GM23338 (cell line): ENCODE data around the gene GATAD2A. TPM values are rescaled to one million over a fixed set of nuclear protein-coding genes. Genes with fewer than 3 reads are reported as not detected.

Experiments used
- ATAC-seq: fragments of 200-7000 bp; cut with Tn5 transposase; 3 replicates; pipeline ENCODE4 v1.9.1; 2020
- DNase-seq: peaks from one replicate; pipeline ENCODE4 v3.0.0-alpha.2; 2015; ENCODE audit warnings: low spot score
- H2AFZ ChIP-seq: fragments of 200-600 bp; sonication (generic); 2 replicates; pipeline ENCODE4 v1.8.0; 2016; ENCODE audit warnings: antibody characterized with exemption, mild to moderate bottlenecking, moderate library complexity
- H3F3A ChIP-seq: fragments of 200-600 bp; sonication (generic); replicated peaks from 2 replicates; pipeline ENCODE4 v1.8.0; 2017; ENCODE audit warnings: antibody characterized with exemption, mixed run types, low read depth
- H3K27ac ChIP-seq: fragments of 200-600 bp; sonication (generic); 2 replicates; pipeline ENCODE4 v1.6.1; 2016; ENCODE audit warnings: low read depth
- H3K27me3 ChIP-seq: fragments of 200-600 bp; sonication (generic); 2 replicates; pipeline ENCODE4 v1.8.0; 2016; ENCODE audit warnings: mild to moderate bottlenecking, mixed run types, moderate library complexity; ENCODE audit not compliant: insufficient read depth
- H3K36me3 ChIP-seq: fragments of 200-600 bp; sonication (generic); 2 replicates; pipeline ENCODE4 v1.8.0; 2016; ENCODE audit warnings: mild to moderate bottlenecking; ENCODE audit not compliant: insufficient read depth
- H3K4me1 ChIP-seq: fragments of 200-600 bp; sonication (generic); 2 replicates; pipeline ENCODE4 v1.8.0; 2016; ENCODE audit warnings: mild to moderate bottlenecking, moderate library complexity; ENCODE audit not compliant: insufficient read depth
- H3K4me2 ChIP-seq: fragments of 200-600 bp; sonication (generic); 2 replicates; pipeline ENCODE4 v1.7.1; 2017; ENCODE audit warnings: mixed run types
- H3K4me3 ChIP-seq: fragments of 200-600 bp; sonication (generic); 2 replicates; pipeline ENCODE4 v1.6.1; 2016; ENCODE audit warnings: mixed run types
- H3K79me2 ChIP-seq: fragments of 200-600 bp; sonication (generic); replicated peaks from 2 replicates; pipeline ENCODE4 v1.8.0; 2017; ENCODE audit warnings: mild to moderate bottlenecking; ENCODE audit not compliant: insufficient read depth
- H3K9me2 ChIP-seq: fragments of 200-600 bp; sonication (generic); 2 replicates; pipeline ENCODE4 v1.8.0; 2017; ENCODE audit not compliant: insufficient read depth
- H4K20me1 ChIP-seq: fragments of 200-600 bp; sonication (generic); replicated peaks from 2 replicates; pipeline ENCODE4 v1.8.0; 2017; ENCODE audit warnings: mild to moderate bottlenecking; ENCODE audit not compliant: insufficient read depth
- H3K27ac Mint-ChIP-seq: 2 replicates; pipeline ENCODE4 v1.8.0; 2020; ENCODE audit warnings: inconsistent platforms, mild to moderate bottlenecking, moderate library complexity, mixed read lengths
- H3K27me3 Mint-ChIP-seq: 3 replicates; pipeline ENCODE4 v1.8.0; 2022; ENCODE audit warnings: low read depth, mild to moderate bottlenecking, moderate library complexity, mixed read lengths, inconsistent platforms; ENCODE audit not compliant: insufficient read depth, poor library complexity
- H3K36me3 Mint-ChIP-seq: 3 replicates; pipeline ENCODE4 v1.8.0; 2021; ENCODE audit warnings: low read depth, mild to moderate bottlenecking, inconsistent platforms, moderate library complexity, mixed read lengths
- H3K4me1 Mint-ChIP-seq: 3 replicates; pipeline ENCODE4 v1.8.0; 2020; ENCODE audit warnings: mild to moderate bottlenecking, inconsistent platforms, mixed read lengths
- H3K4me3 Mint-ChIP-seq: 3 replicates; pipeline ENCODE4 v1.8.0; 2021; ENCODE audit warnings: moderate library complexity, mild to moderate bottlenecking, inconsistent platforms, mixed read lengths
- H3K9me3 Mint-ChIP-seq: 3 replicates; pipeline ENCODE4 v1.8.0; 2020; ENCODE audit warnings: moderate library complexity, mild to moderate bottlenecking, inconsistent platforms, mixed read lengths
- CREB1 ChIP-seq: fragments of 250-450 bp; sonication (Bioruptor Pico); IDR thresholded peaks from 2 replicates; pipeline ENCODE4 v1.5.0; 2020; ENCODE audit warnings: low read depth, mild to moderate bottlenecking, moderate library complexity
- EZH2 ChIP-seq: fragments of 200-600 bp; sonication (generic); IDR thresholded peaks from one replicate; pipeline ENCODE4 v1.8.0; 2017; ENCODE audit warnings: antibody characterized with exemption, mild to moderate bottlenecking, low read depth; ENCODE audit not compliant: unreplicated experiment
- EZH2phosphoT487 ChIP-seq: fragments of 200-600 bp; sonication (generic); IDR thresholded peaks from one replicate; pipeline ENCODE4 v1.8.1; 2018; ENCODE audit warnings: antibody characterized with exemption; ENCODE audit not compliant: unreplicated experiment
- JUNB ChIP-seq: IDR thresholded peaks from one replicate; pipeline ENCODE4 v1.6.1; 2016; ENCODE audit warnings: antibody characterized with exemption; ENCODE audit not compliant: unreplicated experiment
- NANOG ChIP-seq: IDR thresholded peaks from 2 replicates; pipeline ENCODE4 v1.6.1; 2016; ENCODE audit warnings: antibody characterized with exemption, borderline replicate concordance
- POLR2AphosphoS5 ChIP-seq: IDR thresholded peaks from 2 replicates; pipeline ENCODE4 v1.6.1; 2016; ENCODE audit warnings: antibody characterized with exemption, low read depth
- STAT1 ChIP-seq: IDR thresholded peaks from one replicate; pipeline ENCODE4 v1.6.1; 2016; ENCODE audit warnings: antibody characterized with exemption; ENCODE audit not compliant: unreplicated experiment
- ZNF114 ChIP-seq: fragments of 250-450 bp; sonication (Bioruptor Pico); IDR thresholded peaks from 2 replicates; pipeline ENCODE4 v1.5.0; 2020; ENCODE audit warnings: mild to moderate bottlenecking, moderate library complexity
- ZNF331 ChIP-seq: fragments of 250-450 bp; sonication (Bioruptor Pico); IDR thresholded peaks from 2 replicates; pipeline ENCODE4 v1.5.0; 2020; ENCODE audit warnings: low read depth, mild to moderate bottlenecking, moderate library complexity
- polyA plus RNA-seq: library from polyadenylated mRNA; unstranded; fragments of >200 nt; fragmentation: Nextera tagmentation; extraction: Ambion mirVana; gene quantifications from 2 replicates; pipeline ENCODE4 v1.2.1, GENCODE V29; 2016
- total RNA-seq: library from RNA; depleted of rRNA; stranded (reverse); fragments of >200 nt; shearing (Covaris generic); gene quantifications from 2 replicates; pipeline ENCODE4 v1.2.3, GENCODE V29; 2014
- TF ChIP-seq, protein P1 (sequence below): IDR thresholded peaks from 2 replicates; pipeline ENCODE4 v1.6.1; 2016; ENCODE audit warnings: antibody characterized with exemption
- TF ChIP-seq, protein P2 (sequence below): fragments of 250-450 bp; sonication (Bioruptor Pico); IDR thresholded peaks from 2 replicates; pipeline ENCODE4 v1.5.0; 2020; ENCODE audit warnings: mild to moderate bottlenecking, moderate library complexity

The GATAD2A gene
- total and polyA plus RNA-seq, 2 experiments from 2014 or later: 40.0 to 151 TPM

DNA sequence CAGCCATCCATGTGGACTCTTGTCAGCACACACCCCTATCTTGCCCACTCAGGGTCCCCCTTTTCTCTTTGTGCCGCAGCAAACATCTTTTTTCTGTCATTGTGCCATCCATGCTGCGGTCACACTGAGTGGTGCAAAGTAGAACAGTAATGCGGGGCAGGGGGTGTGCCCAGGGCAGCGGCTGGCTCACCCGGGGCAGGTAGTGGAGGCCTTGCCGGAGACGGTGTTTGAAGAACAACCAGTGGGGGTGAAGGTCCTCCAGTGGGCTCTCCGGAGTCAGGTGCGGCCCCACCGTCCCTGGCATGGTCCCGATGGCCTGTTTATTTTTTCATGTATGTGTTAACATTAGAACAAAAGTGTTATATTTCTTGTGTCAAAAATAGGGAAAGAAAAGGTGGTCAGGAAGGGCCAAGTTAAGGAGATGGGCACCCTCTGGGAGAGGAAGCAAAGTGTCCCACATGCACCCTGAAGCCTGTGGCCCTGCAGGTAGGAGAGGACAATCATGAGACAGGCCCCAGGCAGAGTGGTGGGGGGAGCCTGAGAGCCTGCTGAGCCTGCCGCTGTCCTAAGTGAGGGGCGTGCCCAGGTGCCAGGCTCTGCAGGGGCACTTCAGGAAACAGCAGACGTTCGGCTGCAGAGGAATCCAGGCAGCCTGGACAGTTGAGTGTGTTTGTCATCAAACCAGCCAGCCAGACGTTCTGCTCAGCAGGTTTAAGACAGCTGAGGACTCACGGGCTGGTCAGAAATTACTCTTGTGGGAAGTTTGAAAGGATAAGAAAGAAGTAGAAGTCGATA lies 97.5 kb downstream of the GATAD2A start:
- no peak overlapping the region for H3K4me2 ChIP-seq
- H3F3A ChIP-seq: peaks cover 18% of the 10 kb centered on the region
- no peaks in the 10 kb centered on the region for H3K79me2 ChIP-seq
- no peak overlapping the region for H3K4me3 Mint-ChIP-seq
- H3K27ac ChIP-seq: no peak overlapping the region
- peaks cover 9% of the 10 kb centered on the region for H3K27me3 Mint-ChIP-seq
- H4K20me1 ChIP-seq: peaks cover 11% of the 10 kb centered on the region
- no peak for DNase-seq
- no peaks in the 10 kb centered on the region for H3K4me1 ChIP-seq
- ATAC-seq: no peak
- H3K4me3 ChIP-seq: no peak overlapping the region
- TF ChIP-seq CREB1 (no peak), JUNB (no peak), ZNF331 (no peak), NANOG (no peak)
- H3K9me3 Mint-ChIP-seq: no peaks in the 10 kb centered on the region
- H3K4me1 Mint-ChIP-seq: peaks cover 8% of the 10 kb centered on the region
- peak overlapping the region; percentile 74; the same call in 1 of the 2 replicates for H3K27ac Mint-ChIP-seq
- peaks cover 12% of the 10 kb centered on the region; the same call in 1 of the 2 replicates for H3K36me3 ChIP-seq
- no peaks in the 10 kb centered on the region for H3K27me3 ChIP-seq
- no peaks in the 10 kb centered on the region for H3K9me2 ChIP-seq
- H3K36me3 Mint-ChIP-seq: peaks cover 72% of the 10 kb centered on the region
- no peak overlapping the region for H2AFZ ChIP-seq

DNA sequence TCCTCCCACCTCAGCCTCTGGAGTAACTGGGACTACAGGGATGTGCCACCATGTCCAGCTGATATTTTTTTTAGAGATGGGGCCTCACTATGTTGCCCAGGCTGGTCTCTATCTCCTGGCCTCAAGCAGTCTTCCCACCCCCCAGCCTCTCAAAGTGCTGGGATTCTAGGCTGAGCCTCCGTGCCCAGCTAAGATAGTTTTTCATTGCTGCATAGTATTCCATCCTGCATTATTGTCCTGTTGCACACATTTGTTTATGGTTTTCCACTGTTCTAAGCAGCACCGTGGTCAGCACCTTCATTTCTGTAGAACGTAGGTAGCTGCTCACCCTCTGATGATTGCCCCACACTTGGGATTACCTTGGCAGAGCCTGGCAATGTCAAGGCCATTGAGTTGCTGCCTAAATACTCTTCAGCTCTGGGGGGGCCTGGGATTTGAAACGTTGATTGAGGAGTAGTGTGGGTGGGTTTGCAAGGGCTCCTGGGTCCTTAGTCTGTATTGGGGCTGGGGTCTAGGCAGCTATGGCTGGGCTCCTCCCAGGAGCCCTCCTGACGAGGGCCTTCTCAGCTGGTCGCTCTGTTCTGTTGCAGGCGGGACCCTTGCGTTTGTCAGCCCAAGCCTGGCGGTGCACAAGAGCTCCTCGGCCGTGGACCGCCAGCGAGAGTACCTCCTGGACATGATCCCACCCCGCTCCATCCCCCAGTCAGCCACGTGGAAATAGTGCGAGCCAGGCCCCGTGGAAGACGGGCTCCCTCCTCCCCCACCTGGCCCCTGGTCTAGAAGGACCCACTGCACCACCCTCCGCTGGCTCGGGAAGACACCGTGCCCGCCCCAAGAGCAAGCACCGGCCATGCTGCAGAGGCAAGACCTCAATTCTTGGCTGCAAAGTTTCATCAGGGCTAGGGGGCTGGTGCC lies 99.5 kb downstream of the GATAD2A start:
- Histone ChIP-seq H3K27me3 (no peaks in the 10 kb centered on the region), H4K20me1 (peaks cover 11% of the 10 kb centered on the region), H3K4me3 (no peak overlapping the region), H3K4me1 (no peaks in the 10 kb centered on the region), H3K4me2 (no peak overlapping the region), H3K27ac (no peak overlapping the region), H3K9me2 (no peaks in the 10 kb centered on the region), H2AFZ (no peak overlapping the region), H3K79me2 (no peaks in the 10 kb centered on the region), H3K36me3 (peaks cover 12% of the 10 kb centered on the region; the same call in 1 of the 2 replicates), H3F3A (peaks cover 30% of the 10 kb centered on the region)
- Mint-ChIP-seq H3K4me1 (peaks cover 9% of the 10 kb centered on the region), H3K36me3 (peaks cover 63% of the 10 kb centered on the region), H3K27ac (no peak overlapping the region), H3K4me3 (no peak overlapping the region), H3K27me3 (peaks cover 20% of the 10 kb centered on the region), H3K9me3 (no peaks in the 10 kb centered on the region)
- no peak for DNase-seq
- no peak for ATAC-seq
- TF ChIP-seq NANOG: no peak
- no peak for TF ChIP-seq ZNF114 (CRISPR knock-in tag)
- TF ChIP-seq EZH2phosphoT487: no peak
- TF ChIP-seq JUNB: no peak
- TF ChIP-seq EZH2: no peak
- TF ChIP-seq, protein P1, sequence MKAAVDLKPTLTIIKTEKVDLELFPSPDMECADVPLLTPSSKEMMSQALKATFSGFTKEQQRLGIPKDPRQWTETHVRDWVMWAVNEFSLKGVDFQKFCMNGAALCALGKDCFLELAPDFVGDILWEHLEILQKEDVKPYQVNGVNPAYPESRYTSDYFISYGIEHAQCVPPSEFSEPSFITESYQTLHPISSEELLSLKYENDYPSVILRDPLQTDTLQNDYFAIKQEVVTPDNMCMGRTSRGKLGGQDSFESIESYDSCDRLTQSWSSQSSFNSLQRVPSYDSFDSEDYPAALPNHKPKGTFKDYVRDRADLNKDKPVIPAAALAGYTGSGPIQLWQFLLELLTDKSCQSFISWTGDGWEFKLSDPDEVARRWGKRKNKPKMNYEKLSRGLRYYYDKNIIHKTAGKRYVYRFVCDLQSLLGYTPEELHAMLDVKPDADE: no peak
- no peak for TF ChIP-seq STAT1
- TF ChIP-seq, protein P2, sequence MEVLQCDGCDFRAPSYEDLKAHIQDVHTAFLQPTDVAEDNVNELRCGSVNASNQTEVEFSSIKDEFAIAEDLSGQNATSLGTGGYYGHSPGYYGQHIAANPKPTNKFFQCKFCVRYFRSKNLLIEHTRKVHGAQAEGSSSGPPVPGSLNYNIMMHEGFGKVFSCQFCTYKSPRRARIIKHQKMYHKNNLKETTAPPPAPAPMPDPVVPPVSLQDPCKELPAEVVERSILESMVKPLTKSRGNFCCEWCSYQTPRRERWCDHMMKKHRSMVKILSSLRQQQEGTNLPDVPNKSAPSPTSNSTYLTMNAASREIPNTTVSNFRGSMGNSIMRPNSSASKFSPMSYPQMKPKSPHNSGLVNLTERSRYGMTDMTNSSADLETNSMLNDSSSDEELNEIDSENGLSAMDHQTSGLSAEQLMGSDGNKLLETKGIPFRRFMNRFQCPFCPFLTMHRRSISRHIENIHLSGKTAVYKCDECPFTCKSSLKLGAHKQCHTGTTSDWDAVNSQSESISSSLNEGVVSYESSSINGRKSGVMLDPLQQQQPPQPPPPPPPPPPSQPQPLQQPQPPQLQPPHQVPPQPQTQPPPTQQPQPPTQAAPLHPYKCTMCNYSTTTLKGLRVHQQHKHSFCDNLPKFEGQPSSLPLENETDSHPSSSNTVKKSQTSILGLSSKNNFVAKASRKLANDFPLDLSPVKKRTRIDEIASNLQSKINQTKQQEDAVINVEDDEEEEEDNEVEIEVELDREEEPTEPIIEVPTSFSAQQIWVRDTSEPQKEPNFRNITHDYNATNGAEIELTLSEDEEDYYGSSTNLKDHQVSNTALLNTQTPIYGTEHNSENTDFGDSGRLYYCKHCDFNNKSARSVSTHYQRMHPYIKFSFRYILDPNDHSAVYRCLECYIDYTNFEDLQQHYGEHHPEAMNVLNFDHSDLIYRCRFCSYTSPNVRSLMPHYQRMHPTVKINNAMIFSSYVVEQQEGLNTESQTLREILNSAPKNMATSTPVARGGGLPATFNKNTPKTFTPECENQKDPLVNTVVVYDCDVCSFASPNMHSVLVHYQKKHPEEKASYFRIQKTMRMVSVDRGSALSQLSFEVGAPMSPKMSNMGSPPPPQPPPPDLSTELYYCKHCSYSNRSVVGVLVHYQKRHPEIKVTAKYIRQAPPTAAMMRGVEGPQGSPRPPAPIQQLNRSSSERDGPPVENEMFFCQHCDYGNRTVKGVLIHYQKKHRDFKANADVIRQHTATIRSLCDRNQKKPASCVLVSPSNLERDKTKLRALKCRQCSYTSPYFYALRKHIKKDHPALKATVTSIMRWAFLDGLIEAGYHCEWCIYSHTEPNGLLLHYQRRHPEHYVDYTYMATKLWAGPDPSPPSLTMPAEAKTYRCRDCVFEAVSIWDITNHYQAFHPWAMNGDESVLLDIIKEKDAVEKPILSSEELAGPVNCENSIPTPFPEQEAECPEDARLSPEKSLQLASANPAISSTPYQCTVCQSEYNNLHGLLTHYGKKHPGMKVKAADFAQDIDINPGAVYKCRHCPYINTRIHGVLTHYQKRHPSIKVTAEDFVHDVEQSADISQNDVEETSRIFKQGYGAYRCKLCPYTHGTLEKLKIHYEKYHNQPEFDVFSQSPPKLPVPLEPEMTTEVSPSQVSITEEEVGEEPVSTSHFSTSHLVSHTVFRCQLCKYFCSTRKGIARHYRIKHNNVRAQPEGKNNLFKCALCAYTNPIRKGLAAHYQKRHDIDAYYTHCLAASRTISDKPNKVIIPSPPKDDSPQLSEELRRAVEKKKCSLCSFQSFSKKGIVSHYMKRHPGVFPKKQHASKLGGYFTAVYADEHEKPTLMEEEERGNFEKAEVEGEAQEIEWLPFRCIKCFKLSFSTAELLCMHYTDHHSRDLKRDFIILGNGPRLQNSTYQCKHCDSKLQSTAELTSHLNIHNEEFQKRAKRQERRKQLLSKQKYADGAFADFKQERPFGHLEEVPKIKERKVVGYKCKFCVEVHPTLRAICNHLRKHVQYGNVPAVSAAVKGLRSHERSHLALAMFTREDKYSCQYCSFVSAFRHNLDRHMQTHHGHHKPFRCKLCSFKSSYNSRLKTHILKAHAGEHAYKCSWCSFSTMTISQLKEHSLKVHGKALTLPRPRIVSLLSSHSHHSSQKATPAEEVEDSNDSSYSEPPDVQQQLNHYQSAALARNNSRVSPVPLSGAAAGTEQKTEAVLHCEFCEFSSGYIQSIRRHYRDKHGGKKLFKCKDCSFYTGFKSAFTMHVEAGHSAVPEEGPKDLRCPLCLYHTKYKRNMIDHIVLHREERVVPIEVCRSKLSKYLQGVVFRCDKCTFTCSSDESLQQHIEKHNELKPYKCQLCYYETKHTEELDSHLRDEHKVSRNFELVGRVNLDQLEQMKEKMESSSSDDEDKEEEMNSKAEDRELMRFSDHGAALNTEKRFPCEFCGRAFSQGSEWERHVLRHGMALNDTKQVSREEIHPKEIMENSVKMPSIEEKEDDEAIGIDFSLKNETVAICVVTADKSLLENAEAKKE: no peak
- no peak for TF ChIP-seq POLR2AphosphoS5
